NCI-H128 (cell line): ENCODE measurements around the gene S100PBP.

Source experiments
- DNase-seq: peaks from one replicate; lab custom pipeline; 2025; ENCODE audit not compliant: unreplicated experiment; lab: John Stamatoyannopoulos, UW

Gene S100PBP

GRCh38 chr1:32817159-32817814 lies at the start of gene S100PBP, which contains the start of gene YARS1:
Gene S100PBP, plus strand, starts transcription at chr1:32817653. Its CDS starts 8,447 bp downstream, at chr1:32826100.
Gene YARS1, minus strand, starts transcription at chr1:32817358. Its CDS starts 114 bp downstream, at chr1:32817244.
- DNase-seq, result peak; percentile 99

DNA sequence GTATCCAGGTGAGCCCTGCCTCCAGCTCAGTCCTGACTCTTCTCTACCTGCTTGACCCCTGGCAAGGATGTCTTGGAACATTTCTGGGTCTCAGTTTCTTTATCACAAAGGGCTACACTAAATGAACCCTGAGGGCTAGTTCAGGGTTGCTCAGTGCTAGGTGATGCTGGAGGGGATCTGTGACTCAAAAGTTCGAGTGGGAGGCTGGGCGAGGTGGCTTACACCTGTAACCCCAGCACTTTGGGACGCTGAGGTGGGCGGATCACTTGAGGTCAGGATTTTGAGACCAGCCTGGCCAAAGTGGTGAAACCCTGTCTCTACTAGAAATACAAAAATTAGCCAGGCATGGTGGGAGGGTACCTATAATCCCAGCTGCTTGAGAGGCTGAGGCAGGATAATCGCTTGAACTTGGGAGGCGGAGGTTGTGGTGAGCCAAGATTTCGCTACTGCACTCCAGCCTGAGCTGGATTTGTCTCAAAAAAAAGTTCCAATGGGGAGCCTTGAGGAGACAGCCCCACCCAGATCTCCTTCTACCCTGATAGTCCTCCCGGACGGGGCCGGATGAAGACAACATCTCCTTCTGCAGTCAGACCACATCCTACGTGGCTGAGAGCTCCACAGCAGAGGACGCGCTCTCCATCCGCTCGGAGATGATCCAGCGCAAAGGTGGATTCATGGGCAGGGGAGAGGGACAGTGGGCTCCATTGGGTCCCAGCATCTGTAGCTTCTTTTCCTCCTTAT lies 49.2 kb upstream of the S100PBP start:
- DNase-seq, result no peak

- no peak for DNase-seq
These were observed 47.8 kb upstream of the S100PBP start for GRCh38 chr1:32769524-32770220.

- no peak for DNase-seq
These were observed 47.2 kb upstream of the S100PBP start for GRCh38 chr1:32770221-32770731.

DNA sequence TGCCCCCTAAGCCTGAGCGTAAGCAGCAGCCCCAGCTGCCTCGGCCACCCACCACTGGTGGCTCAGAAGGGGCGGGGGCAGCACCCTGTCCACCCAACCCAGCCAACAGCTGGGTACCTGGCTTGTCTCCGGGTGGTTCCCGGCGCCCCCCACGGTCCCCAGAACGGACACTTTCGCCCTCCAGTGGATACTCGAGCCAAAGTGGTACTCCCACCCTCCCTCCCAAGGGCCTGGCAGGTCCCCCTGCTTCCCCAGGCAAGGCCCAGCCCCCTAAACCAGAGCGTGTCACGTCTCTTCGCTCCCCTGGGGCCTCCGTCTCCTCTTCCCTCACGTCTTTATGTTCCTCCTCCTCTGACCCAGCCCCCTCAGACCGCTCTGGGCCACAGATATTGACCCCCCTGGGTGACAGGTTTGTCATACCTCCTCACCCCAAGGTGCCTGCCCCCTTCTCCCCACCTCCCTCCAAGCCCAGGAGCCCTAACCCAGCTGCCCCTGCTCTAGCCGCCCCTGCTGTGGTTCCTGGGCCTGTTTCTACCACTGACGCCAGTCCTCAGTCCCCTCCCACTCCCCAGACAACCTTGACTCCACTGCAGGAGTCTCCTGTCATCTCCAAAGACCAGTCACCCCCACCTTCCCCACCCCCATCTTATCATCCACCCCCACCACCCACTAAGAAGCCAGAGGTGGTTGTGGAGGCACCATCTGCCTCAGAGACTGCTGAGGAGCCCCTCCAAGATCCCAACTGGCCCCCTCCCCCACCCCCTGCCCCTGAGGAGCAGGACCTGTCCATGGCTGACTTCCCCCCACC lies 46.5 kb upstream of the S100PBP start:
- no peak for DNase-seq

- DNase-seq, result no peak
These were observed 45.7 kb upstream of the S100PBP start for GRCh38 chr1:32771561-32772280.

GRCh38 chr1:32772281-32773017 lies 45.0 kb upstream of the S100PBP start:
- no peak for DNase-seq

- peak; percentile 60 for DNase-seq
These were observed 44.3 kb upstream of the S100PBP start for GRCh38 chr1:32773018-32773763.

GRCh38 chr1:32773764-32774463 lies 43.5 kb upstream of the S100PBP start:
- DNase-seq, result no peak

GRCh38 chr1:32774464-32774808 lies 43.0 kb upstream of the S100PBP start:
- DNase-seq, result no peak

DNA sequence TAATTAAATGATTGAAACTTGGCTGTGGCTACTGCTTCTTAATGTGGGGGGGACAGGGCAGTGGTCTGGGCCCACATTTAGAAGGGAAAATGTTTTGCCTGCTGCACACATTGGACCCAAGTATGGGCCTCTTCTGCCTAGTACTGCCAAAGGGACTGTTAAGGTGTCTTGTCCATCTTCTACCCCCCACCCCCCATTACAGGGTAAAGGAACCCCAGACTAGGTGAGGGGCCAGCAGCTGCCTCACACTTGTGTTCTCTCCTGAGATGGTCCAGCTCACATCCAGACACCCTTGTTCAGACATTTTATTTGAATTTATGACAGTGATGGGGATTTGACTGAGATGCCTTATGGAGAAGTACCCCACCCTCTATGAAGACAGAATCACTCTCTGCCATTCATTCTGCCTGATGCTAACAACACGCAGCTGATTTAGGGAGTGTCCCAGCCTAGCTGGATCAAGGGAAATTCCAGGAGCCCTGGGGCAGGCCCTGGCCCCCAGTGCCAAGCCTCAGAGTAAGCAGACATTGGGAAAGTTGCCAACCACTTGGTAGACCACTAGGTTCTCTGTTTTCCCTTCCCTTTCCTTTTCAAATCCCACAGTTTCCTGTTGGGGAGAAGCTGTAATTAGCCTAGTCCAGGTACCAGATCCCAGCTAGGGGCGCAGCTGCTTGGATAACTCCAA lies 42.4 kb upstream of the S100PBP start:
- DNase-seq, result no peak

DNA sequence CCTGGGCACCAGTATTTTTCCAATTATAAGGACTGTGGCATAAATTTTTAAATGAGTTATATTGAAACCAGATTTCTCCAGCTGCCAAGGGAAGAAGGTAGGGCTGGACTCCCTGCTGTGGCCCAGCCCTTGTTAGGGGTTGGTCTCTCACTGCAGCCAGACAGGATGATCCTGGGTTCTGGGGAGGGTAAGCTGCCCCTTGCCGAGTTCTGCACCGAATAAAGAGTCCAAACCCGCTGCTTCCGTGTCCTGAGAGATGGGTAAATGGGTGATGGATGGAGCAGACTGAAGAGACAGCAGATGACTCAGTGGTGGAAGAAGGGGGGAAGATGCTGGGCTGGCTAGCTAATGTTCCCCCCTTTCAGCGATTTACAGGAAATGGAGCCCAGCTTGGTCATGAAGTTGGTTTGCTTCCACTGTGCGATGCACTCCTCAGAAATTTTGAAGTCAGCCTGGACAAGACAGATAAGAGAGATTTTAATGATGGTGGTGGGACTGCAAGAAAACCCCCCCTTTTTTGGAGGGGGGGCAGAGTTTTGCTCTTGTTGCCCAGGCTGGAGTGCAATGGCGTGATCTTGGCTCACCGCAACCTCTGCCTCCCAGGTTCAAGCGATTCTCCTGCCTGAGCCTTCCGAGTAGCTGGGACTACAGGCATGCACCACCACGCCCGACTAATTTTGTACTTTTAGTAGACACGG lies 41.7 kb upstream of the S100PBP start:
- no peak for DNase-seq

DNA sequence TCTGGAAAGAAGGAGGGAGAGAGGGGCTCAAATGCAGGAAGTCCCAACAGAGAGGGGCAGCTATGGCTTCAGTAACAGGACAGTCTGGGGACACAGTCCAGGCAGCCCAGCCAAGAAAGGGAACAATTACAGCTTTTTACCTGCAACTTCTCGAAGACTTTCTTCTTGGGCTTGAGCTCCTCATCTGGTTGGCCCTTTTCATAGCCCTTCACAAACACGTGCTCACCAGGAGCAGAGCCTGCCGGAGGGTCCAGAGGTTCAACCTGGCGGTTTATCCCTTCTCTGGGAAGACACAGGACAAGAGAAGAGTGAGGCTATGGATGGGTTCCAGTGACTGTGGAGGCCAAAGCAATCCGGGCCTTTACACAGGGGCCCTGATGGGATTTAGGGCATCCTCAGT lies 38.2 kb upstream of the S100PBP start:
- DNase-seq, result no peak

- DNase-seq, result no peak
These were observed 37.4 kb upstream of the S100PBP start for GRCh38 chr1:32780005-32780404.

- no peak for DNase-seq
These were observed 36.7 kb upstream of the S100PBP start for GRCh38 chr1:32780628-32781234.

DNA sequence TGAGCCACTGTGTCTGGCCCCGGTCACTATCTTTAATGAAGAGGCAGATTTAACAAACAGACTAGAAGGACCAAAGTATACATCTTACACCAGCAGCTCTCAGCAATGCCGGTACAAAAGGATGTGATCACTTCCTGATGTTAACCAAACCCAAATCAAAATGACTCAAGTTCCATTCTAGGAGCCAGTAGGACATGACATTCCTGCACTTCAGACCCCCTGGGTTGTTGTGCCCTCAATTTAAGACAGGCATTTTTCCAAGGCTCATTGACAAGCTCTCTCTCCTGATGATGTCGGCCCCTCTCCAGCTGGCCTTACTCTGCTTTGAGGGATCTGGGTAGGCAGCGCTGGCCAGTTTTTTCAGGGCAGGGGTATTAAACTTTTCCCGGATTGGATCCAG lies 35.4 kb upstream of the S100PBP start:
- no peak for DNase-seq

- DNase-seq, result no peak
These were observed 33.6 kb upstream of the S100PBP start for GRCh38 chr1:32783851-32784250.
